Measurements from ENCODE around the gene NUDT3.

- TF ChIP-seq CTCF (IDR thresholded peaks at IDR 0.05; ENCODE audit: low read length): no peak
- TF ChIP-seq EZH2 (IDR thresholded peaks at IDR 0.05; ENCODE audit: borderline replicate concordance, low read length): no peak
Measured at GRCh38 chr6:34377984-34378383, 14.5 kb downstream of the NUDT3 start.

Measured in OCI-LY1 (cell line).